Measurements from ENCODE around the gene PDIK1L.

- TF ChIP-seq CTCF (IDR thresholded peaks at IDR 0.05) = no peak
- TF ChIP-seq POLR2A (IDR thresholded peaks at IDR 0.05) = no peak
- no peak for TF ChIP-seq EP300 (IDR thresholded peaks at IDR 0.05)
Measured at GRCh38 chr1:26142159-26142558, 30.5 kb downstream of the PDIK1L start.
